ENCODE measurements around the gene ADGRE1. TPM values are rescaled to one million over a fixed set of nuclear protein-coding genes. Genes with fewer than 3 reads are reported as not detected.

ADGRE1 gene
- total RNA-seq = 10 to 100 TPM in 2 of 5 experiments, 1 to 10 TPM in 3; 7.1 to 31.7 (median 9.1) TPM
- polyA plus RNA-seq = 10 to 100 TPM in 1 of 2 donors, 1 to 10 TPM in 1; 4.2 to 14.3 TPM
- total RNA-seq = 13.1 reads per million, percentile 41 among the genes with 10 or more reads in this experiment

GRCh38 chr19:6887316-6887715 lies at the start of gene ADGRE1:
TSS of gene ADGRE1 (plus strand) at chr19:6887579. CDS start at chr19:6887609, 30 bp downstream.
- Mint-ChIP-seq H3K9me3 (peaks cover 5 to 38% (median 15%) of the 10 kb centered on the region in 11 donors), H3K4me3 (peak within 1 kb of the TSS; percentile 3 to 85 (median 64)), H3K27ac (peak within 1 kb of the TSS; percentile 33 to 94 (median 79)), H3K36me3 (peaks cover 6 to 37% (median 17%) of the 10 kb centered on the region in 5 donors), H3K27me3 (no peaks in the 10 kb centered on the region), H3K4me1 (peaks cover 39 to 73% (median 62%) of the 10 kb centered on the region in 7 donors)
- Histone ChIP-seq H3K27ac (ENCODE audit: low read depth, low read length) (no peak within 1 kb of the TSS), H3K4me3 (ENCODE audit: low read length) (no peak within 1 kb of the TSS), H3K4me1 (ENCODE audit: control insufficient read depth in 2 of 2, insufficient read depth in 2 of 2, low read length in 2 of 2) (peaks cover 25 to 60% of the 10 kb centered on the region in 2 donors), H3K9me3 (ENCODE audit: control insufficient read depth in 2 of 3, low read length in 3 of 3) (no peaks in the 10 kb centered on the region), H3K36me3 (ENCODE audit: control insufficient read depth in 2 of 3, insufficient read depth in 3 of 3, low read length in 3 of 3) (no peaks in the 10 kb centered on the region), H3K27me3 (ENCODE audit: control insufficient read depth in 2 of 2, insufficient read depth in 2 of 2, low read length in 2 of 2) (no peaks in the 10 kb centered on the region)
- ATAC-seq (peak; percentile 34), DNase-seq (peak in 2 of 9 donors; percentile 22 to 36)
- ChIA-PET CTCF (interaction anchor here (1.5 kb wide), 1 partner anchor 24 kb away, joined by 4 read pairs; no protein-coding TSS in a partner anchor), POLR2A (interaction anchor here (1.3 to 1.5 kb wide), 2 partner anchors 12 to 16 kb away, joined by 3 to 5 read pairs; no protein-coding TSS in a partner anchor)
- intact Hi-C loops (cut with micrococcal nuclease) = no loop called here

- intact Hi-C loops (cut with micrococcal nuclease) = loop anchor here in 1 of 2 donors (5.0 kb wide), 1 partner anchor 36 kb away; no protein-coding TSS in a partner anchor
- H3K27ac ChIP-seq (ENCODE audit: low read depth, low read length) = no peak overlapping the region
- no peaks in the 10 kb centered on the region for H3K27me3 ChIP-seq (ENCODE audit: control insufficient read depth in 2 of 2, insufficient read depth in 2 of 2, low read length in 2 of 2)
- DNase-seq (no peak), ATAC-seq (no peak)
- ChIA-PET POLR2A (no interaction called here), CTCF (interaction anchor here (0.8 kb wide), 1 partner anchor 22 kb away, joined by 3 read pairs; no protein-coding TSS in a partner anchor)
- no peaks in the 10 kb centered on the region for H3K9me3 ChIP-seq (ENCODE audit: control insufficient read depth in 2 of 3, low read length in 3 of 3)
- no peak overlapping the region for H3K4me3 ChIP-seq (ENCODE audit: low read length)
- no peaks in the 10 kb centered on the region for H3K9me3 Mint-ChIP-seq
- peaks cover 10 to 26% (median 21%) of the 10 kb centered on the region in 7 donors for H3K4me1 Mint-ChIP-seq
- H3K27ac Mint-ChIP-seq = peak overlapping the region in 8 of 9 donors; percentile 6 to 87 (median 44)
- peaks cover 17 to 44% (median 30%) of the 10 kb centered on the region in 5 donors for H3K36me3 Mint-ChIP-seq
- no peak overlapping the region for H3K4me3 Mint-ChIP-seq
- H3K4me1 ChIP-seq (ENCODE audit: control insufficient read depth in 2 of 2, insufficient read depth in 2 of 2, low read length in 2 of 2) = no peaks in the 10 kb centered on the region
- peaks cover 6 to 71% (median 18%) of the 10 kb centered on the region in 3 experiments for H3K36me3 ChIP-seq (ENCODE audit: control insufficient read depth in 2 of 3, insufficient read depth in 3 of 3, low read length in 3 of 3)
- H3K27me3 Mint-ChIP-seq = no peaks in the 10 kb centered on the region
Measured at GRCh38 chr19:6838062-6838655, 49.2 kb upstream of the ADGRE1 start.

- no peaks in the 10 kb centered on the region for H3K4me1 ChIP-seq (ENCODE audit: control insufficient read depth in 2 of 2, insufficient read depth in 2 of 2, low read length in 2 of 2)
- ChIA-PET POLR2A (interaction anchor here (0.6 kb wide), 1 partner anchor 22 kb away, joined by 3 read pairs; no protein-coding TSS in a partner anchor), CTCF (no interaction called here)
- H3K27me3 Mint-ChIP-seq = no peaks in the 10 kb centered on the region
- H3K27ac Mint-ChIP-seq = peak overlapping the region in 8 of 9 donors; percentile 52 to 81 (median 70)
- H3K27ac ChIP-seq (ENCODE audit: low read depth, low read length) = no peak overlapping the region
- H3K4me3 ChIP-seq (ENCODE audit: low read length) = no peak overlapping the region
- H3K4me3 Mint-ChIP-seq = no peak overlapping the region
- peaks cover 8 to 26% (median 19%) of the 10 kb centered on the region in 5 donors for H3K36me3 Mint-ChIP-seq
- ATAC-seq (no peak), DNase-seq (no peak)
- peaks cover 2 to 9% (median 5%) of the 10 kb centered on the region in 7 donors for H3K4me1 Mint-ChIP-seq
- no peaks in the 10 kb centered on the region for H3K27me3 ChIP-seq (ENCODE audit: control insufficient read depth in 2 of 2, insufficient read depth in 2 of 2, low read length in 2 of 2)
- peaks cover 0 to 60% (median 0%) of the 10 kb centered on the region in 3 experiments for H3K36me3 ChIP-seq (ENCODE audit: control insufficient read depth in 2 of 3, insufficient read depth in 3 of 3, low read length in 3 of 3)
- intact Hi-C loops (cut with micrococcal nuclease) = no loop called here
- no peaks in the 10 kb centered on the region for H3K9me3 Mint-ChIP-seq
- no peaks in the 10 kb centered on the region for H3K9me3 ChIP-seq (ENCODE audit: control insufficient read depth in 2 of 3, low read length in 3 of 3)
Measured at GRCh38 chr19:6842871-6843607, 44.3 kb upstream of the ADGRE1 start.

- no peak for ATAC-seq
- intact Hi-C loops (cut with micrococcal nuclease) = no loop called here
- Mint-ChIP-seq H3K4me1 (peaks cover 0 to 4% (median 0%) of the 10 kb centered on the region in 7 donors), H3K36me3 (peaks cover 4 to 35% (median 19%) of the 10 kb centered on the region in 5 donors), H3K27ac (no peak overlapping the region), H3K9me3 (no peaks in the 10 kb centered on the region), H3K4me3 (no peak overlapping the region), H3K27me3 (no peaks in the 10 kb centered on the region)
- Histone ChIP-seq H3K9me3 (ENCODE audit: control insufficient read depth in 2 of 3, low read length in 3 of 3) (no peaks in the 10 kb centered on the region), H3K27me3 (ENCODE audit: control insufficient read depth in 2 of 2, insufficient read depth in 2 of 2, low read length in 2 of 2) (no peaks in the 10 kb centered on the region), H3K27ac (ENCODE audit: low read depth, low read length) (no peak overlapping the region), H3K4me3 (ENCODE audit: low read length) (no peak overlapping the region), H3K4me1 (ENCODE audit: control insufficient read depth in 2 of 2, insufficient read depth in 2 of 2, low read length in 2 of 2) (no peaks in the 10 kb centered on the region), H3K36me3 (ENCODE audit: control insufficient read depth in 2 of 3, insufficient read depth in 3 of 3, low read length in 3 of 3) (peaks cover 0 to 68% (median 14%) of the 10 kb centered on the region in 3 experiments)
- CTCF ChIA-PET = no interaction called here
- no peak for DNase-seq
- POLR2A ChIA-PET = no interaction called here
Measured at GRCh38 chr19:6847828-6848200, 39.6 kb upstream of the ADGRE1 start.

- ChIA-PET POLR2A (interaction anchor here (0.6 kb wide), 1 partner anchor 143 kb away, joined by 3 read pairs; no protein-coding TSS in a partner anchor), CTCF (interaction anchor here (0.6 to 0.7 kb wide), 2 partner anchors 38 to 488 kb away, joined by 3 read pairs; no protein-coding TSS in a partner anchor)
- peaks cover 0 to 4% (median 0%) of the 10 kb centered on the region in 7 donors for H3K4me1 Mint-ChIP-seq
- H3K4me3 Mint-ChIP-seq = no peak overlapping the region
- peak overlapping the region in 3 of 9 donors; percentile 25 to 66 (median 36) for H3K27ac Mint-ChIP-seq
- DNase-seq = no peak
- no peaks in the 10 kb centered on the region for H3K9me3 Mint-ChIP-seq
- peaks cover 2 to 31% (median 15%) of the 10 kb centered on the region in 5 donors for H3K36me3 Mint-ChIP-seq
- no peak for ATAC-seq
- no peaks in the 10 kb centered on the region for H3K9me3 ChIP-seq (ENCODE audit: control insufficient read depth in 2 of 3, low read length in 3 of 3)
- H3K27ac ChIP-seq (ENCODE audit: low read depth, low read length) = no peak overlapping the region
- H3K36me3 ChIP-seq (ENCODE audit: control insufficient read depth in 2 of 3, insufficient read depth in 3 of 3, low read length in 3 of 3) = peaks cover under 1 to 67% (median 16%) of the 10 kb centered on the region in 3 experiments
- intact Hi-C loops (cut with micrococcal nuclease) = no loop called here
- H3K4me3 ChIP-seq (ENCODE audit: low read length) = no peak overlapping the region
- no peaks in the 10 kb centered on the region for H3K27me3 ChIP-seq (ENCODE audit: control insufficient read depth in 2 of 2, insufficient read depth in 2 of 2, low read length in 2 of 2)
- no peaks in the 10 kb centered on the region for H3K4me1 ChIP-seq (ENCODE audit: control insufficient read depth in 2 of 2, insufficient read depth in 2 of 2, low read length in 2 of 2)
- H3K27me3 Mint-ChIP-seq = no peaks in the 10 kb centered on the region
Measured at GRCh38 chr19:6848986-6849385, 38.4 kb upstream of the ADGRE1 start.

- no peaks in the 10 kb centered on the region for H3K4me1 Mint-ChIP-seq
- H3K36me3 Mint-ChIP-seq = peaks cover 9 to 34% (median 19%) of the 10 kb centered on the region in 5 donors
- ChIA-PET CTCF (no interaction called here), POLR2A (interaction anchor here (1.0 kb wide), 1 partner anchor 113 kb away, joined by 3 read pairs; no protein-coding TSS in a partner anchor)
- H3K27ac Mint-ChIP-seq = peak overlapping the region in 3 of 9 donors; percentile 22 to 48 (median 28)
- H3K27me3 ChIP-seq (ENCODE audit: control insufficient read depth in 2 of 2, insufficient read depth in 2 of 2, low read length in 2 of 2) = no peaks in the 10 kb centered on the region
- ATAC-seq (no peak), DNase-seq (no peak)
- H3K4me1 ChIP-seq (ENCODE audit: control insufficient read depth in 2 of 2, insufficient read depth in 2 of 2, low read length in 2 of 2) = no peaks in the 10 kb centered on the region
- H3K27ac ChIP-seq (ENCODE audit: low read depth, low read length) = no peak overlapping the region
- no peak overlapping the region for H3K4me3 Mint-ChIP-seq
- H3K9me3 Mint-ChIP-seq = no peaks in the 10 kb centered on the region
- H3K9me3 ChIP-seq (ENCODE audit: control insufficient read depth in 2 of 3, low read length in 3 of 3) = no peaks in the 10 kb centered on the region
- H3K27me3 Mint-ChIP-seq = no peaks in the 10 kb centered on the region
- intact Hi-C loops (cut with micrococcal nuclease) = no loop called here
- peaks cover 10 to 67% (median 24%) of the 10 kb centered on the region in 3 experiments for H3K36me3 ChIP-seq (ENCODE audit: control insufficient read depth in 2 of 3, insufficient read depth in 3 of 3, low read length in 3 of 3)
- no peak overlapping the region for H3K4me3 ChIP-seq (ENCODE audit: low read length)
Measured at GRCh38 chr19:6849876-6850275, 37.5 kb upstream of the ADGRE1 start.
